Stimulated activated CD4-positive, alpha-beta T cell treated with anti-CD3 and anti-CD28 coated beads, Interleukin-15, amount 100 ng/mL, for 48 hours (primary cell): ENCODE measurements around the gene SNCG.

ENCODE experiments used
- DNase-seq, 2 donors: peaks; one replicate each; pipeline ENCODE4 v3.0.0-alpha.2; 2020; ENCODE audit warnings: low read depth in 2 of 2

Gene SNCG

GRCh38 chr10:86960863-86961434 lies 2.5 kb downstream of the SNCG start:
- no peak for DNase-seq

- DNase-seq = no peak
Measured at GRCh38 chr10:86961481-86962091, 3.2 kb downstream of the SNCG start.

- no peak for DNase-seq
Measured at GRCh38 chr10:86962136-86962980, 4.0 kb downstream of the SNCG start.

- no peak for DNase-seq
Measured at GRCh38 chr10:86962981-86963310, 4.5 kb downstream of the SNCG start.

- DNase-seq = no peak
Measured at GRCh38 chr10:86963341-86963919, 5.0 kb downstream of the SNCG start.

- no peak for DNase-seq
Measured at GRCh38 chr10:86964061-86964846, 5.9 kb downstream of the SNCG start.

GRCh38 chr10:86964847-86965190 lies 6.4 kb downstream of the SNCG start:
- DNase-seq = no peak

- no peak for DNase-seq
Measured at GRCh38 chr10:86965986-86966654, 7.7 kb downstream of the SNCG start.

GRCh38 chr10:86967481-86967941 lies 9.1 kb downstream of the SNCG start:
- no peak for DNase-seq

- no peak for DNase-seq
Measured at GRCh38 chr10:86968271-86968993, 10.0 kb downstream of the SNCG start, which contains the start of gene ADIRF. ADIRF (plus strand) TSS chr10:86968482; CDS start chr10:86968545, 63 bp downstream.

- no peak for DNase-seq
Measured at GRCh38 chr10:86968994-86969355, 10.6 kb downstream of the SNCG start.

GRCh38 chr10:86969421-86970041 lies 11.1 kb downstream of the SNCG start:
- DNase-seq = no peak

GRCh38 chr10:86970162-86970981 lies 12.0 kb downstream of the SNCG start:
- DNase-seq = no peak

- DNase-seq = no peak
Measured at GRCh38 chr10:86970982-86971231, 12.5 kb downstream of the SNCG start.

GRCh38 chr10:86971232-86971991 lies 13.0 kb downstream of the SNCG start:
- DNase-seq = peak; percentile 70 to 75

GRCh38 chr10:86972613-86973380 lies 14.4 kb downstream of the SNCG start:
- no peak for DNase-seq

GRCh38 chr10:86974484-86974883 lies 16.1 kb downstream of the SNCG start:
- no peak for DNase-seq
